ENCODE results near the gene CNN2. TPM values are rescaled to one million over a fixed set of nuclear protein-coding genes. Genes with fewer than 3 reads are reported as not detected.

CNN2 gene
- total and polyA plus RNA-seq, 9 of the 15 experiments (the other 6 are each of a cell fraction or from before 2014, with no cell fraction given) = 12.1 to 174 (median 52.7) TPM

- Histone ChIP-seq H3K9me3 (replicated peaks; ENCODE audit: control insufficient read depth, insufficient read depth, low read depth, low read length) (no peaks in the 10 kb centered on the region), H2AFZ (ENCODE audit: low read depth, low read length) (no peak overlapping the region), H3K4me2 (ENCODE audit: insufficient read depth, low read length) (peak overlapping the region; percentile 34; the same call in 1 of the 2 replicates), H3K27ac (ENCODE audit: extremely low read depth, low read depth, low read length) (peak overlapping the region; percentile 5; the same call in 1 of the 3 replicates), H3K79me2 (ENCODE audit: control insufficient read depth, insufficient read depth, low read length) (no peaks in the 10 kb centered on the region), H3K4me3 (no peak overlapping the region), H3K9me1 (ENCODE audit: control insufficient read depth, insufficient read depth, low read length) (no peaks in the 10 kb centered on the region), H3K27me3 (ENCODE audit: control insufficient read depth in 2 of 2, insufficient read depth in 2 of 2, low read length in 2 of 2) (no peaks in the 10 kb centered on the region), H3K36me3 (ENCODE audit: control insufficient read depth, insufficient read depth, low read length) (no peaks in the 10 kb centered on the region), H3K9ac (ENCODE audit: insufficient read depth in 1 of 2, low read depth in 2 of 2, low read length in 2 of 2) (peak overlapping the region in 1 of 2 experiments; percentile 89; a peak in 2 of 4 replicates), H3K4me1 (replicated peaks in 1 of 2; ENCODE audit: control insufficient read depth in 2 of 2, insufficient read depth in 2 of 2, low read length in 2 of 2) (peaks cover 32 to 72% of the 10 kb centered on the region in 2 experiments), H4K20me1 (replicated peaks; ENCODE audit: control insufficient read depth, insufficient read depth, low read length) (0 out of 2 replicates have a peak, but pooled peaks cover 3% of the 10 kb centered on the region)
- CTCF ChIA-PET (ENCODE audit: low intra/inter-chr PET ratio) = no interaction called here
- peak; percentile 53 for ATAC-seq
- 28% methylated on average over 26 of the region's 30 CpGs for WGBS (ENCODE audit: insufficient coverage, low coverage, missing lambda C conversion rate)
- DNase-seq (ENCODE audit: extremely low read depth in 1 of 4, low spot score in 3 of 4) = peak; percentile 58 to 85 (median 64)
- BruUV-seq (replicated peaks) = no TSS peak
- in situ Hi-C loops (cut with MboI) (no loop called here), intact Hi-C loops (cut with micrococcal nuclease) (no loop called here)
- POLR2A ChIA-PET = interaction anchor here (0.7 to 0.8 kb wide), 3 partner anchors 8 to 202 kb away, joined by 3 to 4 read pairs (median 4); partner anchors contain the start of gene FAM174C
- peak; percentile 86 for FAIRE-seq
- no peak for TF ChIP-seq TGIF2 (CRISPR knock-in tag; IDR thresholded peaks at IDR 0.05)
- no peak for TF ChIP-seq DACH1 (IDR thresholded peaks at IDR 0.05; ENCODE audit: partially characterized antibody)
- TF ChIP-seq TCF3 (CRISPR knock-in tag; IDR thresholded peaks at IDR 0.05) = peak; percentile 90
- no peak for TF ChIP-seq ZNF780A (CRISPR knock-in tag; IDR thresholded peaks at IDR 0.05)
- TF ChIP-seq, protein P1, sequence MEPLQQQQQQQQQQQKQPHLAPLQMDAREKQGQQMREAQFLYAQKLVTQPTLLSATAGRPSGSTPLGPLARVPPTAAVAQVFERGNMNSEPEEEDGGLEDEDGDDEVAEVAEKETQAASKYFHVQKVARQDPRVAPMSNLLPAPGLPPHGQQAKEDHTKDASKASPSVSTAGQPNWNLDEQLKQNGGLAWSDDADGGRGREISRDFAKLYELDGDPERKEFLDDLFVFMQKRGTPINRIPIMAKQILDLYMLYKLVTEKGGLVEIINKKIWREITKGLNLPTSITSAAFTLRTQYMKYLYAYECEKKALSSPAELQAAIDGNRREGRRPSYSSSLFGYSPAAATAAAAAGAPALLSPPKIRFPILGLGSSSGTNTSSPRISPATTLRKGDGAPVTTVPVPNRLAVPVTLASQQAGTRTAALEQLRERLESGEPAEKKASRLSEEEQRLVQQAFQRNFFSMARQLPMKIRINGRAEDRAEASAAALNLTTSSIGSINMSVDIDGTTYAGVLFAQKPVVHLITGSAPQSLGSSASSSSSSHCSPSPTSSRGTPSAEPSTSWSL (CRISPR knock-in tag; IDR thresholded peaks at IDR 0.05; ENCODE audit: borderline replicate concordance) = no peak
- TF ChIP-seq NRF1 (conservative IDR thresholded peaks at IDR 0.05 in 1 of 2, IDR thresholded peaks at IDR 0.05 in 1 of 2) = no peak
- no peak for TF ChIP-seq NFYB (IDR thresholded peaks at IDR 0.05; ENCODE audit: extremely low read depth, insufficient read length)
- TF ChIP-seq CBFA2T2 (conservative IDR thresholded peaks at IDR 0.05) = peak; percentile 66
- TF ChIP-seq ZKSCAN3 (CRISPR knock-in tag; IDR thresholded peaks at IDR 0.05) = no peak
- no peak for TF ChIP-seq CBX1 (IDR thresholded peaks at IDR 0.05; ENCODE audit: low read depth)
- no peak for TF ChIP-seq KAT7 (CRISPR knock-in tag; IDR thresholded peaks at IDR 0.05; ENCODE audit: borderline replicate concordance)
- TF ChIP-seq MAFF (IDR thresholded peaks at IDR 0.05; ENCODE audit: low read length) = no peak
- peak; percentile 69 for TF ChIP-seq USF1 (CRISPR knock-in tag; IDR thresholded peaks at IDR 0.05)
- no peak for TF ChIP-seq JUND (IDR thresholded peaks at IDR 0.05; ENCODE audit: borderline replicate concordance, low read depth, low read length)
- TF ChIP-seq JUND (tag; IDR thresholded peaks at IDR 0.05; ENCODE audit: borderline replicate concordance, low read depth, low read length) = peak; percentile 34; the same call in 1 of the 3 replicates
- 0 out of 2 replicates have a peak, but pooled peaks have one; percentile 67 for TF ChIP-seq GATAD2A (IDR thresholded peaks at IDR 0.05)
- TF ChIP-seq DMBX1 (CRISPR knock-in tag; IDR thresholded peaks at IDR 0.05; ENCODE audit: borderline replicate concordance) = 0 out of 2 replicates have a peak, but pooled peaks have one; percentile 25
- TF ChIP-seq BRF2 (IDR thresholded peaks at IDR 0.05; ENCODE audit: borderline replicate concordance, insufficient read depth, insufficient read length) = no peak
- peak; percentile 55; the same call in 1 of the 2 replicates for TF ChIP-seq NFE2 (IDR thresholded peaks at IDR 0.05; ENCODE audit: low read depth)
- TF ChIP-seq ZNF695 (CRISPR knock-in tag; IDR thresholded peaks at IDR 0.05) = no peak
These were observed 46.9 kb downstream of the CNN2 start for GRCh38 chr19:1073063-1073955.
